H1 (cell line): ENCODE data around the gene IRF2BP2. TPM values are rescaled to one million over a fixed set of nuclear protein-coding genes. Genes with fewer than 3 reads are reported as not detected.

ENCODE experiments used
- CTCF ChIA-PET: fragments of 300-600 bp; sonication (Branson Sonifier 250); formaldehyde crosslinking; loops from one replicate; lab custom pipeline; 2021; ENCODE audit not compliant: partially characterized antibody; lab: Charles Lee
- POLR2A ChIA-PET: fragments of 300-600 bp; sonication (Branson Sonifier 250); formaldehyde crosslinking; loops from one replicate; lab custom pipeline; 2021; ENCODE audit warnings: inconsistent platforms; ENCODE audit not compliant: partially characterized antibody; lab: Charles Lee
- DNase-seq, 2 experiments: peaks; one replicate each; pipeline versions ENCODE4 v3.0.0 to v3.0.0-alpha.2; 2010 to 2022; ENCODE audit warnings: low spot score in 2 of 2, low read depth in 1 of 2, mixed read lengths in 1 of 2
- FAIRE-seq: peaks from 2 replicates; lab custom pipeline; 2011; peaks lifted over from hg19 to GRCh38; lab: Jason Lieb, UNC
- H2AFZ ChIP-seq: 2 replicates; pipeline ENCODE4 v1.8.1; 2012; ENCODE audit warnings: low read length, inconsistent platforms
- H2AK5ac ChIP-seq: 2 replicates; pipeline ENCODE4 v1.6.1; 2013; ENCODE audit warnings: low read depth, low read length
- H2BK120ac ChIP-seq: replicated peaks from 2 replicates; pipeline ENCODE3; 2013; ENCODE audit warnings: low read depth, low read length, inconsistent platforms
- H2BK12ac ChIP-seq: 2 replicates; pipeline ENCODE4 v1.6.1; 2013; ENCODE audit warnings: low read depth, low read length
- H2BK15ac ChIP-seq: 2 replicates; pipeline ENCODE4 v1.6.1; 2013; ENCODE audit warnings: low read length
- H2BK20ac ChIP-seq: 2 replicates; pipeline ENCODE4 v1.6.1; 2013; ENCODE audit warnings: low read length
- H2BK5ac ChIP-seq: 2 replicates; pipeline ENCODE4 v1.6.1; 2013; ENCODE audit warnings: low read depth, low read length
- H3K14ac ChIP-seq: 2 replicates; pipeline ENCODE4 v1.6.1; 2013; ENCODE audit warnings: inconsistent platforms; ENCODE audit not compliant: insufficient read length
- H3K18ac ChIP-seq: 2 replicates; pipeline ENCODE4 v1.6.1; 2013; ENCODE audit warnings: low read length; ENCODE audit errors: extremely low read depth
- H3K23ac ChIP-seq: 2 replicates; pipeline ENCODE4 v1.6.1; 2013; ENCODE audit warnings: inconsistent platforms; ENCODE audit not compliant: insufficient read length
- H3K23me2 ChIP-seq: 2 replicates; pipeline ENCODE4 v1.6.1; 2013; ENCODE audit warnings: low read depth, low read length
- H3K27ac ChIP-seq: 2 replicates; pipeline ENCODE4 v1.6.1; 2011; ENCODE audit warnings: low read depth, low read length, inconsistent platforms
- H3K27me3 ChIP-seq, 4 experiments: replicated peaks in 1 of 4; 1 replicate in 1 of 4; 2 replicates in 3 of 4; pipeline versions ENCODE4 v1.6.1 to v1.8.1; 2011 to 2013; ENCODE audit warnings: low read length in 3 of 4, mild to moderate bottlenecking in 3 of 4, inconsistent platforms in 2 of 4, mixed read lengths in 2 of 4, moderate library complexity in 1 of 4; ENCODE audit not compliant: control insufficient read depth in 3 of 4, insufficient read depth in 3 of 4; ENCODE audit errors: extremely low read depth in 1 of 4
- H3K36me3 ChIP-seq, 4 experiments: 2 replicates each; pipeline versions ENCODE4 v1.6.1 to v1.8.1; 2011 to 2013; ENCODE audit warnings: mild to moderate bottlenecking in 4 of 4, low read length in 3 of 4, moderate library complexity in 2 of 4, control low read depth in 1 of 4, inconsistent platforms in 1 of 4; ENCODE audit not compliant: insufficient read depth in 4 of 4, control insufficient read depth in 2 of 4
- H3K4ac ChIP-seq: replicated peaks from 2 replicates; pipeline ENCODE3; 2013; ENCODE audit warnings: low read length, low read depth, mixed read lengths, inconsistent platforms; ENCODE audit not compliant: insufficient read length
- H3K4me1 ChIP-seq, 4 experiments: replicated peaks in 1 of 4; 1 replicate in 1 of 4; 2 replicates in 3 of 4; pipeline versions ENCODE4 v1.6.1 to v1.8.1; 2011 to 2013; ENCODE audit warnings: low read length in 3 of 4, inconsistent platforms in 2 of 4, mixed read lengths in 1 of 4; ENCODE audit not compliant: insufficient read depth in 4 of 4, control insufficient read depth in 3 of 4
- H3K4me2 ChIP-seq, 2 experiments: 2 replicates each; pipeline versions ENCODE4 v1.6.1 to v1.8.1; 2011 to 2013; ENCODE audit warnings: low read depth in 2 of 2, low read length in 2 of 2, control low read depth in 1 of 2, inconsistent platforms in 1 of 2, mild to moderate bottlenecking in 1 of 2; ENCODE audit not compliant: insufficient read depth in 1 of 2
- H3K4me3 ChIP-seq, 4 experiments: fragments of 200-600, 300-600 bp in 1 of 4; sonication (generic), shearing (Covaris generic), sonication (Bioruptor Twin) in 1 of 4; 2 replicates each; pipeline versions ENCODE4 v1.5.1 to v1.8.1; 2011 to 2016; ENCODE audit warnings: low read length in 4 of 4, low read depth in 3 of 4, control low read depth in 2 of 4, inconsistent platforms in 2 of 4, mild to moderate bottlenecking in 2 of 4, mixed read lengths in 1 of 4, moderate library complexity in 1 of 4; ENCODE audit not compliant: insufficient read depth in 2 of 4; ENCODE audit errors: extremely low read depth in 1 of 4
- H3K56ac ChIP-seq: replicated peaks from 2 replicates; pipeline ENCODE3; 2013; ENCODE audit warnings: low read depth, mild to moderate bottlenecking, mixed read lengths, low read length, inconsistent platforms; ENCODE audit not compliant: insufficient read length
- H3K79me1 ChIP-seq: 2 replicates; pipeline ENCODE4 v1.6.1; 2013; ENCODE audit warnings: low read depth, low read length, control low read depth
- H3K79me2 ChIP-seq, 2 experiments: 2 replicates each; pipeline versions ENCODE4 v1.6.1 to v1.8.1; 2012 to 2013; ENCODE audit warnings: low read length in 2 of 2, mild to moderate bottlenecking in 2 of 2, inconsistent platforms in 1 of 2; ENCODE audit not compliant: insufficient read depth in 2 of 2, control insufficient read depth in 1 of 2
- H3K9ac ChIP-seq, 4 experiments: replicated peaks in 1 of 4; 1 replicate in 1 of 4; 2 replicates in 3 of 4; pipeline versions ENCODE4 v1.6.1 to v1.8.1; 2011 to 2013; ENCODE audit warnings: low read depth in 3 of 4, low read length in 3 of 4, control low read depth in 2 of 4, mild to moderate bottlenecking in 2 of 4, moderate library complexity in 2 of 4, inconsistent platforms in 1 of 4; ENCODE audit errors: extremely low read depth in 1 of 4
- H3K9me3 ChIP-seq, 2 experiments: 2 replicates each; pipeline versions ENCODE4 v1.6.1 to v1.8.1; 2012 to 2013; ENCODE audit warnings: mild to moderate bottlenecking in 2 of 2, moderate library complexity in 2 of 2, control low read depth in 1 of 2, inconsistent platforms in 1 of 2, low read depth in 1 of 2, low read length in 1 of 2, mixed read lengths in 1 of 2; ENCODE audit not compliant: insufficient read depth in 2 of 2
- H4K20me1 ChIP-seq, 2 experiments: replicated peaks in 1 of 2; 2 replicates each; pipeline versions ENCODE3 to v1.8.1; 2011 to 2013; ENCODE audit warnings: inconsistent platforms in 2 of 2, low read length in 2 of 2, mild to moderate bottlenecking in 1 of 2; ENCODE audit not compliant: insufficient read depth in 2 of 2, control insufficient read depth in 1 of 2
- H4K5ac ChIP-seq: 2 replicates; pipeline ENCODE4 v1.6.1; 2013; ENCODE audit warnings: low read length, low read depth, mixed read lengths, inconsistent platforms; ENCODE audit not compliant: insufficient read length
- H4K8ac ChIP-seq: 2 replicates; pipeline ENCODE4 v1.8.0; 2013; ENCODE audit warnings: mild to moderate bottlenecking, moderate library complexity, low read length, inconsistent platforms; ENCODE audit not compliant: insufficient read depth; ENCODE audit errors: extremely low read depth
- H4K91ac ChIP-seq: replicated peaks from 2 replicates; pipeline ENCODE3; 2013; ENCODE audit warnings: low read length, mixed read lengths, inconsistent platforms; ENCODE audit not compliant: insufficient read length
- KDM4A ChIP-seq: IDR thresholded peaks from one replicate; pipeline ENCODE4 v1.7.1; 2012; ENCODE audit warnings: low read depth, mild to moderate bottlenecking, moderate library complexity, low read length, inconsistent platforms; ENCODE audit not compliant: severe bottlenecking
- MAFK ChIP-seq: IDR thresholded peaks from 2 replicates; pipeline ENCODE4 v1.6.1; 2012; ENCODE audit warnings: low read depth, mild to moderate bottlenecking, improper control_type of control experiment, low read length
- WGBS, 2 experiments: shearing (Covaris generic) in 1 of 2; methylation state at CpG; one replicate each; pipeline versions ENCODE4 v1.1.6 to v1.1.7; 2013 to 2015; ENCODE audit warnings: low lambda C conversion rate in 2 of 2, mixed read lengths in 2 of 2, inconsistent platforms in 1 of 2, low coverage in 1 of 2, missing lambda C conversion rate in 1 of 2; ENCODE audit not compliant: insufficient replicate concordance in 2 of 2, insufficient coverage in 1 of 2, insufficient read length in 1 of 2; ENCODE audit errors: extremely low coverage in 1 of 2, missing lambda C conversion rate in 1 of 2; 5-methylcytosine and 5-hydroxymethylcytosine counted together
- polyA plus RNA-seq, 7 experiments: library from polyadenylated mRNA; depleted of rRNA in 3 of 7; stranded (reverse) in 5 of 7; unstranded in 2 of 7; fragments of >200 nt in 5 of 7; fragments of 200-250 nt in 2 of 7; gene quantifications; 1 replicate in 5 of 7; 2 replicates in 1 of 7; 4 replicates in 1 of 7; pipeline versions ENCODE4 v1.2.1 to v1.2.3, GENCODE V29; 2011 to 2013; ENCODE audit warnings: missing spikeins in 2 of 7, mixed read lengths in 2 of 7
- total RNA-seq: library from RNA; stranded (reverse); fragmentation: NEBNext Ultra II Directional; extraction: Animal tissue kit (Norgen Biotek cat#: 25700); gene quantifications from 2 replicates; pipeline ENCODE4 v1.2.1, GENCODE V29; 2021

The IRF2BP2 gene
- total and polyA plus RNA-seq, 2 of the 8 experiments (the other 6 are each of a cell fraction or from before 2014, with no cell fraction given) = 24.9 to 67.5 TPM

DNA sequence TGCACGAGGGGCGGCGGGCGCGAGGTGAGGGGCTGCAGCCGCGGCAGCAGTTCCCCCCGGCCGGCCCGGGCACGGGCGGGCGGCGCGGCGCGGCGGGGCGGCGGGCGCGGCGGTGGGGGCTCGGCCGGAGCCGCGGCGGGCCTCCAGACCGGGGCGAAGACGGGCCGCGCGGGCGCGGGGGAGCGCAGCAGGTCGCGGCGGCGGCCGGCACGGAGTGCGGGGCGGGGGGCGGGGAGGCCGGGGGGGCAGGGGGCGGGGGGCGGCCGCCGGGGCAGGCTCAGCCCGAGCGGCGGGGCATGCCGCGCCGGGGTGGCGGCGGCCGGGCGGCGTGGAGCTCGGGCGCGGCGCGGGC, 311 bp downstream of the IRF2BP2 start:
- Histone ChIP-seq H3K4me3 (peak overlapping the region; percentile 73 to 98 (median 82); a peak in 6 of 8 replicates), H3K23me2 (peaks cover 14% of the 10 kb centered on the region; the same call in 1 of the 2 replicates), H3K27ac (0 out of 2 replicates have a peak overlapping the region, but pooled peaks have one; percentile 23), H3K4me2 (peak overlapping the region in 1 of 2 experiments; percentile 94; a peak in 3 of 4 replicates), H3K23ac (no peak overlapping the region), H3K79me2 (peaks cover 27 to 45% of the 10 kb centered on the region in 2 experiments), H3K14ac (no peak overlapping the region), H2BK5ac (no peak overlapping the region), H3K18ac (no peak overlapping the region), H3K27me3 (no peaks in the 10 kb centered on the region), H2AFZ (no peak overlapping the region), H3K79me1 (no peaks in the 10 kb centered on the region), H3K9ac (peak overlapping the region; percentile 49 to 98 (median 62); a peak in 4 of 7 replicates), H2BK20ac (no peak overlapping the region), H4K5ac (no peak overlapping the region), H3K4me1 (peaks cover 14 to 33% (median 23%) of the 10 kb centered on the region in 4 experiments), H4K91ac (no peak overlapping the region), H2AK5ac (no peak overlapping the region), H4K8ac (no peak overlapping the region), H2BK15ac (no peak overlapping the region), H3K4ac (no peak overlapping the region), H2BK12ac (no peak overlapping the region), H3K9me3 (no peaks in the 10 kb centered on the region), H4K20me1 (peaks cover 16 to 27% of the 10 kb centered on the region in 2 experiments), H2BK120ac (no peak overlapping the region), H3K36me3 (peaks cover 3 to 32% (median 10%) of the 10 kb centered on the region in 4 experiments), H3K56ac (no peak overlapping the region)
- TF ChIP-seq MAFK (no peak), KDM4A (peak; percentile 21)
- ChIA-PET CTCF (no interaction called here), POLR2A (interaction anchor here (0.8 to 4.0 kb wide), 12 partner anchors 9 to 474 kb away, joined by 3 to 35 read pairs (median 4); no protein-coding TSS in a partner anchor)
- no CpG with 5 or more reads among the region's 67 CpGs for WGBS, 2 experiments
- no peak for DNase-seq
- no peak for FAIRE-seq
